Natural killer cell treated with Interleukin-12 subunit alpha and Interleukin-12 subunit beta and Interleukin-15 and Interleukin-18, amount 100 ng/mL, for 72 hours (primary cell): ENCODE data around the gene RND1. TPM values are rescaled to one million over a fixed set of nuclear protein-coding genes. Genes with fewer than 3 reads are reported as not detected.
"Not testable (repeated sequence)": the region's sequence is repeated elsewhere in the genome, so short reads cannot be mapped to it uniquely, and the experiment has no call there.

Experiments used
- ATAC-seq, 2 donors: fragments of 150-1000 bp; cut with Tn5 transposase in 1 of 2; sonication (Bioruptor Pico), chemical (Tn5 transposase) in 1 of 2; 2 replicates each; pipeline ENCODE4 v1.10.0; 2021
- DNase-seq: peaks from one replicate; pipeline ENCODE4 v3.0.0; 2022; ENCODE audit warnings: low spot score
- H3K27ac Mint-ChIP-seq, 2 donors: 1 replicate in 1 of 2; 2 replicates in 1 of 2; pipeline ENCODE4 v1.8.0; 2022; ENCODE audit warnings: mixed read lengths in 2 of 2, mild to moderate bottlenecking in 1 of 2, moderate library complexity in 1 of 2
- H3K27me3 Mint-ChIP-seq, 2 donors: 1 replicate in 1 of 2; 2 replicates in 1 of 2; pipeline ENCODE4 v1.8.0; 2022; ENCODE audit warnings: mixed read lengths in 2 of 2
- H3K36me3 Mint-ChIP-seq: one replicate; pipeline ENCODE4 v1.8.0; 2022; ENCODE audit warnings: mixed read lengths
- H3K4me1 Mint-ChIP-seq, 2 donors: 1 replicate in 1 of 2; 2 replicates in 1 of 2; pipeline ENCODE4 v1.8.0; 2022; ENCODE audit warnings: low read depth in 2 of 2, mixed read lengths in 2 of 2, mild to moderate bottlenecking in 1 of 2
- H3K4me3 Mint-ChIP-seq: one replicate; pipeline ENCODE4 v1.8.0; 2022; ENCODE audit warnings: mixed read lengths
- H3K9me3 Mint-ChIP-seq: 2 replicates; pipeline ENCODE4 v1.8.0; 2022; ENCODE audit warnings: mixed read lengths
- total RNA-seq, 2 donors: library from RNA; stranded (reverse); gene quantifications; one replicate each; pipeline ENCODE4 v1.2.3, GENCODE V29; 2022

The RND1 gene
- total RNA-seq, 2 donors from 2014 or later, result 3.4 to 3.7 TPM

DNA sequence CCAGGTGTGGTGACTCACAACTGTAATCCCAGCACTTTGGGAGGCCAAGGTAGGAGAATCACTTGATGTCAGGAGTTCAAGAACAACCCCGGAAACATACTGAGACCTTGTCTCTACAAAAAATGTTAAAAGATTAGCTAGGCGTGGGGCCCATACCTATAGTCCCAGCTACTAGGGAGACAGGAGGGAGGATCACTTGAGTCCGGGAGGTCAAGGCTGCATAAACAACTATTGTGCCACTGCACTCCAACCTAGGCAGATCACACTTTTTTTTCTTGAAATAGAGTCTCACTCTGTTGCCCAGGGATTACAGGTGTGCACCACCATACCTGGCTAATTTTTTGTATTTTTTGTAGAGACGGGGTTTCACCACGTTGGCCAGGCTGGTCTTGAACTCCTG, 6.1 kb downstream of the RND1 start:
- Mint-ChIP-seq H3K4me3 (no peak overlapping the region), H3K9me3 (no peaks in the 10 kb centered on the region), H3K36me3 (no peaks in the 10 kb centered on the region), H3K27ac (no peak overlapping the region), H3K27me3 (peaks cover 18 to 26% of the 10 kb centered on the region in 2 donors), H3K4me1 (peaks cover under 1 to 6% of the 10 kb centered on the region in 2 donors)
- DNase-seq (no peak), ATAC-seq (no peak)

DNA sequence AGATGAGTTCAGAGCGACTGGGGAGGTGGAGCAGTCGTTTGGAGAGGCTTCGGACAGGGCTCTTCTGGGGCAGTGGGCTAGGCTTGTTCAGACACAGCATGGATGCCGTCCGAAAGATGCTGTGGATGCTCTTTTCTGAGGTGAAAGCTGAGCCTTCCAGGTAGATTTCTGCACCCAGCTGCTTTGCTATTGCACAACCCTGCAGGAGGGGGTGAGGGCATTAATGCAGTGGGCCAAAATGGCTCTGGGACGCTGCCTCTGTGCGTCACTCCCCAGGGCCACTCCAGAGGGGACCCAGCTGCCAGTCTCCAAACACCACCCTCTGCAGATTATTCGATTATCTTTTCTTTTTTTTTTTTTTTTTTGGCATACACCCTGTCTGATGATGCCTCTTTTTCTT, 7.6 kb downstream of the RND1 start:
- Mint-ChIP-seq H3K4me1 (peaks cover 5% of the 10 kb centered on the region in 2 donors), H3K9me3 (no peaks in the 10 kb centered on the region), H3K4me3 (no peak overlapping the region), H3K27ac (no peak overlapping the region), H3K27me3 (peaks cover 5 to 14% of the 10 kb centered on the region in 2 donors), H3K36me3 (no peaks in the 10 kb centered on the region)
- ATAC-seq, result no peak
- DNase-seq, result no peak

DNA sequence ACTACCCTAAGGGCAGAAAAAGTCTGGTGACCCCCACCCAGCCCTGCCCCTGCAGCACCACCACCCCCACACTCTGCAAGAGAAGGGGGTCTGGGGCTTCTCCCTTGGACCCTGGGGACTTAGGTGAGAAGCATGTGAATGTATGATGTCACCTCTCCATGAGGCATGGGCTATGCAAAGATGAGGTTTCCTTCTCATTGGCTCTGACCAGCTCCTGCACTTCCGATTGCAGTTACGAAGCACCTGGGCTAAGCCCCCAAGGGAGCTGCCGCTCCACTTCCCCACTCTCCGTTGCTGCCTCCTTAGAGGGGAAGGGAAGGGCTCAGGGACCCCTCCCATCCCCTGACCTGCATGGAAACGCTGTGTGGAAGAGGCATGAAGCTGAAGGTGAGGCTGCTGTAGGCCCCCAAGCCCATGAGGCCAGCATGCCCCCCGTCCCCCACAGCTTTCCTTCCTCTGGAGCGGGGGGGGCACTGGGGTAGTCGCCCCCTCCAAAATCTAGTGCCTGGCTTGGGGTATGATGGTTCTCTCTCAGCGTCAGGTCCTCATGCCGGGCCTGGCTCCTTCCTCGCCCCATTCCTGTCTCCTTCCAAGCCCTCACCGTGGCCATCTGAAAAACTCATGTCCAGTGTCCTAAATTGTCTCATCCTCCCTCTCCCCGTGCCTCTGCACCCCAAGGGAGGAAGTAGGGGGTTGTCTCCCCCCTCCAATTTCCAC, 8.2 kb downstream of the RND1 start:
- ATAC-seq (no peak), DNase-seq (no peak)
- no peak overlapping the region for H3K27ac Mint-ChIP-seq
- peaks cover 9 to 10% of the 10 kb centered on the region in 2 donors for H3K4me1 Mint-ChIP-seq
- peaks cover 0 to 10% of the 10 kb centered on the region in 2 donors for H3K27me3 Mint-ChIP-seq
- no peak overlapping the region for H3K4me3 Mint-ChIP-seq
- H3K9me3 Mint-ChIP-seq, result no peaks in the 10 kb centered on the region
- H3K36me3 Mint-ChIP-seq, result no peaks in the 10 kb centered on the region

DNA sequence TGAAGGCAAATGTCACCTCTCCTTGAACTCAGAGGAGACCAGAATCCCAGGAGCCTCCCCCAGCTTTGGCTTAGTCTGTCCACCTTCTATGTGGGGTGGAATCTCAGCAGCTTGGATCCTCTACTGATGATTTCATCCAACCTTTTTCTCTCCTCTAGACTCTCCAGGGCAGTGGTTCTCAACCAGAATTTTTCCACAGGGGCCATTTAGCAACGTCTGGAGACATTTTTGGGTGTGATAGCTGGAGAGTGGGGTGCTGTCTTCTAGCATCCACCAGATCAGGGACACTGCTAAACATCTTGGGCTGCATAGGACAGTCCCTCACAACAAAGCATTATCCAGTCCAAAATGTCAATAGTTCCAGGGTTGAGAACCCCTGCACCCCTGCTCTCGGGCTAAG, 9.3 kb downstream of the RND1 start:
- ATAC-seq, result no peak
- peaks cover 0 to 2% of the 10 kb centered on the region in 2 donors for H3K27me3 Mint-ChIP-seq
- no peak overlapping the region for H3K27ac Mint-ChIP-seq
- DNase-seq, result no peak
- H3K4me3 Mint-ChIP-seq, result no peak overlapping the region
- no peaks in the 10 kb centered on the region for H3K9me3 Mint-ChIP-seq
- peaks cover under 1% of the 10 kb centered on the region for H3K36me3 Mint-ChIP-seq
- H3K4me1 Mint-ChIP-seq, result peaks cover 9 to 10% of the 10 kb centered on the region in 2 donors

DNA sequence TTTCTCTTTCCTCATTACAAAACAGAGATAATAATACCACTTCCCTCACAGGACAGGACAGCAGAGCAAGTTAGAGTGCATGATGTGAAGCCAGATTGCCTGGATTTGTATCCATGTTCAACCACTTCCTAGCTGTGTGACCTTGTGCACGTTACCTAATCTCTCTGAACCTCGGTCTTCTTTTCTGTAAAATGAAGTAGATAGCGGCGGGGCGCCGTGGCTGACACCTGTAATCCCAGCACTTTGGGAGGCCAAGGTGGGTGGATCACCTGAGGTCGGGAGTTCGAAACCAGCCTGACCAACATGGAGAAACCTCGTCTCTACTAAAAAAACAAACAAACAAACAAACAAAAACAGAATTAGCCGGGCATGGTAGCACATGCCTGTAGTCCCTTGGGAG, 10.7 kb downstream of the RND1 start:
- Mint-ChIP-seq H3K36me3 (peaks cover 15% of the 10 kb centered on the region), H3K4me1 (peaks cover 20 to 24% of the 10 kb centered on the region in 2 donors)
- not testable (repeated sequence) for H3K27ac Mint-ChIP-seq, DNase-seq, H3K9me3 Mint-ChIP-seq, ATAC-seq, H3K27me3 Mint-ChIP-seq, H3K4me3 Mint-ChIP-seq

DNA sequence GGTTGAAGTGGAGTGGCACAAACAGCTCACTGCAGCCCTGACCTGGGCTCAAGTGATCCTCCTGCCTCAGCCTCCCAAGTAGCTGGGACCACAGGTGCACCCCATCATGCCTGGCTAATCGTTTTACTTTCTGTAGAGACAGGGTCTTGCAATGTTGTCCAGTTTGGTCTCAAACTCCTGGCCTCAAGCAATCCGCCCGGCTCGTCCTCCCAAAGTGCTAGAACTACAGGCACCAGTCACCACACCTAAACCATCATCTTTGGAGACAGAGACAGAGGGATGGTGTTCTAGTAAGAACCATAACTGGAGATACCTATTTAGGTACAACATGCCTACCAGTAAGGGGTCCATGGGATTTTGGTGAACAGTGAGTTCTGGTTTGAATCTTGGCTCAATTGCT, 11.2 kb downstream of the RND1 start:
- Mint-ChIP-seq H3K27me3 (no peaks in the 10 kb centered on the region), H3K4me3 (no peak overlapping the region), H3K27ac (no peak overlapping the region), H3K36me3 (peaks cover 19% of the 10 kb centered on the region), H3K9me3 (no peaks in the 10 kb centered on the region), H3K4me1 (peaks cover 23 to 28% of the 10 kb centered on the region in 2 donors)
- DNase-seq (no peak), ATAC-seq (no peak)

DNA sequence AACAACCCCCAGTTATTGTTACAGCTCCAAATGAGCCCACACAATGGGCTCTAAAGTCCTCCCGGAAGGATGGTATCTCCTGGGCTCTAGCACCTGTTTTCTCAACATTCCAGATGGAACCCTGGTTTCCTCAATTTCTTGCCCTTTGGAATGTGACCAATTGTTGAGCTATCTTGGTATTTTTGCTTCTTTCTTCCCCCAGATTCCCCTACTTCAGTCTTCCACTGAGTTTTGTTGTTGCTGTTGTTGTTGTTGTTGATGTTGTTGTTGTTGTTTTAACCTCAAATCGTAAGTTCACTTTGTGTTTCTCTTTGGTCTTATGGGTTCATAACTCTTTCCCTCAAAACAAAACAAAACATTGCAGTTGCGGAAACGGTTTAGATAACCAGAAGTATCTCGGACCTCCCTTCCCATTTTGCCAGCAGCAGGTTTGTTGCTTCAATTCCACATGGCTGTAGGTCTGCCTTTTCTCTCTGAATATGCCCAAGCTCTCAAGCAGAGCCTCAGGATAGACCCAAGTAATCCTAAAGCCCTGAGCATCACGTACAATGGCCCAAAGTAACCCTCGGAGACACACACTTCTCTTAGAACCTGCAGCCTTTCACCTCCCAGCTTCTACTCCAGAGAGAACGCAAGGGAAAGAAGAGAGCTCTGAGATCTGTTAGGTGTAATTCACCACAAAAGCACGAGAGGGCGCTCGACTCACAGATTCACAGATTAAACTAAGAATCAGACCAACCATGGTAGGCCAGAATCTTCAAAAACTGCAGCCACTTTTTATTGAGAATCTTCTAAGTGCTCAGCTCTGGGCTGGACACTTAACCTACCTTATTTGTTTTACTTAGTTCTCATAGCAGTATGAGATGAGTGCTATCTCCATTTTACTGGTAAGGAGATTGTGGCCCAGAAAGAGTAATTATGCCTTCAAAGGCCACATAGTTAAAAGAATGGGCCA, 12.7 kb downstream of the RND1 start:
- peak overlapping the region; percentile 93 for H3K4me3 Mint-ChIP-seq
- H3K36me3 Mint-ChIP-seq, result peaks cover 22% of the 10 kb centered on the region
- H3K9me3 Mint-ChIP-seq, result no peaks in the 10 kb centered on the region
- DNase-seq (peak; percentile 84), ATAC-seq (peak; percentile 13 to 42)
- peak overlapping the region; percentile 87 to 96 for H3K27ac Mint-ChIP-seq
- H3K4me1 Mint-ChIP-seq, result peaks cover 27 to 29% of the 10 kb centered on the region in 2 donors
- H3K27me3 Mint-ChIP-seq, result no peaks in the 10 kb centered on the region

DNA sequence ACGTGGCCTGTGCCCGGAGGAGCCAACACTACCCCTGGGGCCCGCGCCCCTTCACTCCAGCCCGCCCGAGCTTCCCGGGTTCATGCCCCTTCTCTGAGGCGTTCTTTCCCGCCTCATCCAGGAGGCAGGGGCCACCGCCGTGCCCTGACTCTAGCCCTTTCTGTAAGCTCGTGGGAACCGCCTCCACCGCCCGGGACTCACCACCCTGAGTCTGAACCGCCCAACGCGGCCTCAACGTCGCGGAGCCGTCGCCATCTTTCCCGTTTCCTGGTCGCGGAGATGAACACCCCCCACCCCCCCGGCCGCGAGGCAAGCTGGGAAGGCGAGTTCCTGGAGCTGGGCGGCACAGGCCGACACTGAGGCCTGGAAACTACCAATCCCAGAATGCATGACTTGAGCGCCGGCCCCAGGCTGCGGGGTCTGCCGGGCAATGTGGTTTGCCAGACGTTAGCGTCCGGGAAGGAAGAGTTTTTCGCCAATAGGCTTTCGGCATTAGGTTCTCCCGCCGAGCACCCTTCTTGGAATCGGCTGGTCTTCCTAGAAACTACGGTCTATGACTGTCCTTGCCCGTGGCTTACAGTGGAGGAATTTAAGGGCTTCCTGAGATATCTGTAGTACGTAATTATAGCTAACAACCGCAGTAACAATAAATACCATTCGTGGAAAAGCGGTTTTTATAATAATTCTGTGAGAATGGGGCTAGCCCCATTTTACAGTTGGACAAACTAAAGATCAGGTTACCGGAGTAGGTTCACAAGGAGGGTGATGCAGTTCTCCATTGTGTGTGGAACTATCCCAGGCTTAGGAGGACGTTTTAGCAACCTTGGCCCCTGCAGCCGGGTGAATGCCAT, 13.6 kb downstream of the RND1 start, which contains the start of gene DDX23:
Gene DDX23, minus strand, starts transcription at position 281 of the 851 bp plus-strand sequence. CDS start 6,381 bp downstream, outside the sequence.
- Mint-ChIP-seq H3K9me3 (no peaks in the 10 kb centered on the region), H3K4me3 (peak within 1 kb of the TSS; percentile 93), H3K36me3 (peaks cover 23% of the 10 kb centered on the region), H3K4me1 (peaks cover 28 to 29% of the 10 kb centered on the region in 2 donors), H3K27ac (peak within 1 kb of the TSS; percentile 87 to 96), H3K27me3 (no peaks in the 10 kb centered on the region)
- ATAC-seq, result peak; percentile 98
- DNase-seq, result peak; percentile 97

DNA sequence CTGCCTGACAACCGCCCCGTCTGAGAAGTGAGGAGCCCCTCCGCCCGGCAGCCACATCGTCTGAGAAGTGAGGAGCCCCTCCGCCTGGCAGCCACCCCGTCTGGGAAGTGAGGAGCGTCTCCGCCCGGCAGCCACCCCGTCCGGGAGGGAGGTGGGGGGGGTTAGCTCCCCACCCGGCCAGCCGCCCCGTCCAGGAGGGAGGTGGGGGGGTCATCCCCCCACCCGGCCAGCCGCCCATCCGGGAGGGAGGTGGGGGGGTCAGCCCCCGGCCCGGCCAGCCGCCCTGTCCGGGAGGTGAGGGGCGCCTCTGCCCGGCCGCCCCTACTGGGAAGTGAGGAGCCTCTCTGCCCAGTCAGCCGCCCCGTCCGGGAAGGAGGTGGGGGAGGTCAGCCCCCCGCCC, 23.6 kb downstream of the RND1 start:
- ATAC-seq, H3K27me3 Mint-ChIP-seq, H3K27ac Mint-ChIP-seq, DNase-seq, H3K9me3 Mint-ChIP-seq, H3K4me3 Mint-ChIP-seq: not testable (repeated sequence)
- Mint-ChIP-seq H3K4me1 (peaks cover 5 to 12% of the 10 kb centered on the region in 2 donors), H3K36me3 (peaks cover 31% of the 10 kb centered on the region)

DNA sequence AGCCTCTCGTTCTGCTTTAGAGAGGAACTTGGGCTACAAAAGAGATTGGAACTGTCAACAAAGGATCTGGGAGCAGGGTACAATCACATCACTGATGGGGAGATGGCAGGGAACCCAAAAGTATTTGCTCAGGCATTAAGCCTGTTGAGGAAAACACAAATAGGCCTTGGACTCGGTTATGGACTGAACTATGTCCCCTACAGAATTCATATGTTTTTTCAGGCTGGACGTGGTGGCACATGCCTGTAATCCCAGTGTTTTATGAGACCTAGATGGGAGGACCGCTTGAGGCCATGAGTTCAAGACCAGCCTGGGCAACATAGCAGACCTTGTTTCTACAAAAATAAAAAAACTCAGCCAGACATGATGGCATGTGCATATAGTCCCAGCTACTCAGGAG, 27.6 kb downstream of the RND1 start:
- H3K27me3 Mint-ChIP-seq, result no peaks in the 10 kb centered on the region
- no peak overlapping the region for H3K4me3 Mint-ChIP-seq
- DNase-seq (no peak), ATAC-seq (no peak)
- H3K36me3 Mint-ChIP-seq, result peaks cover 39% of the 10 kb centered on the region
- peaks cover 0 to 6% of the 10 kb centered on the region in 2 donors for H3K4me1 Mint-ChIP-seq
- H3K9me3 Mint-ChIP-seq, result no peaks in the 10 kb centered on the region
- peak overlapping the region in 1 of 2 donors; percentile 27 for H3K27ac Mint-ChIP-seq

DNA sequence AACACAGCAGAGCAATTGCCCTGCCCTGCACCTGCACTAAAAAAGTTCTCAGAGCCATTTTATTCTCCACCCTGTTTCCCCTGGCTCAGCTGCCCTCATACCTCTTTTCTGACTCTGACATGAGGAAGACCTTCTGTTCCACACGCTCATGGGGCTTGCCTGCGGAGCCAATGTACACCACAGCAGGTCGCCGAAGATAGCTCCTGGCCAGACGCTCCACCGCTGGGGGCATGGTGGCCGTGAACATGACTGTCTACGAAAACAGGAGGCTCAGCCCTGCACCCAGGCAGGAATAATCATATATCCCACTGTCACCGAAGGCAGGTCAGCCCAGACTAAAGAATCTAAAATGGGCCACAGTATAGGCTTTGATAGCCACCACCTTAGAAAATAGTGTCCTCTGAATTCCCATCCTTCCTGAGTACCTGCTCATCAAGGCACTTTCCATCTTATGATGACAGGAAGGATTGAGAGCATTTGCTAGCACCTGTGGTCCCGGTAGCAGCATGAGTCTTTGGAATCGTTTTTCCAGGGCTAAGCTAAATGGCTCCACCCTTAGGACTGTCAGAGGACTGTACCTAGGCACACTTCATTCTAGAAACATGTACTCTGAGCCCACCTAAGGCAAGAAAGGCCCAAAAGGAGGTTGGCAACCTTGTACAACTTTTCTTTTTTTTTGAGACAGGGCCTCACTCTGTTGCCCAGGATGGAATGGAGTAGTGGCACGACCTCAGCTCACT, 33.2 kb downstream of the RND1 start:
- ATAC-seq (no peak), DNase-seq (no peak)
- H3K27me3 Mint-ChIP-seq, result no peaks in the 10 kb centered on the region
- H3K9me3 Mint-ChIP-seq, result no peaks in the 10 kb centered on the region
- peaks cover 33% of the 10 kb centered on the region for H3K36me3 Mint-ChIP-seq
- H3K4me1 Mint-ChIP-seq, result peaks cover 0 to 8% of the 10 kb centered on the region in 2 donors
- H3K27ac Mint-ChIP-seq, result no peak overlapping the region
- H3K4me3 Mint-ChIP-seq, result no peak overlapping the region

DNA sequence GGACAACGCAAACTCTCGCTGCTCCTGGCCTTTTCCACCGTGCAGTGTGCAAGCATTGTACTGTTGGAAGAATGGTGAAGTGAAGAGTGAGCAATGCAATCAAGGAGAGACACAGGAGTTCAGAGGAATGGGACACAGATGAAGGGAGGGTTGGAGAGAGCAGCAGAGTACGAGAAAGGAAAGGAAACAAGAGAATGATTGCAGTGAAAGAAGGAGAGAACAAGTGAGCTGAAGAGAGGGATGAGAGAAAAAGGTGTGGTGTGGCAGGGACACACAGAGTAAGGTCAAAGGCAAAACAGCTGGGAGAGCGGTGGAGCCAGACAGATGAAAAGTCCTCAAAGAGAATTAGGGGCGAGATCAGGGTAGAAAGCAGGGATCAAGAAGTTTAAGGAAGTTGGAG, 34.4 kb downstream of the RND1 start:
- Mint-ChIP-seq H3K9me3 (no peaks in the 10 kb centered on the region), H3K36me3 (peaks cover 27% of the 10 kb centered on the region), H3K27me3 (no peaks in the 10 kb centered on the region), H3K4me3 (no peak overlapping the region), H3K4me1 (peaks cover 0 to 8% of the 10 kb centered on the region in 2 donors), H3K27ac (no peak overlapping the region)
- DNase-seq, result no peak
- ATAC-seq, result no peak
